Heart left ventricle (tissue), 16 donors: ENCODE results near the gene MED4. TPM values are rescaled to one million over a fixed set of nuclear protein-coding genes. Genes with fewer than 3 reads are reported as not detected.

ENCODE experiments used
- ATAC-seq, 4 donors: fragments of 200-7000 bp; cut with Tn5 transposase; one replicate each; pipeline ENCODE4 v1.9.1; 2020 to 2022; ENCODE audit warnings: moderate library complexity in 4 of 4, mild to moderate bottlenecking in 3 of 4, moderate number of reproducible peaks in 1 of 4
- DNase-seq, 5 donors: peaks; one replicate each; pipeline ENCODE4 v3.0.0-alpha.2; 2020
- H3K27ac ChIP-seq, 12 donors: fragments of 200-600 bp; sonication (generic) in 4 of 12; one replicate each; pipeline versions ENCODE4 v1.5.0 to v1.8.0; 2016 to 2022; ENCODE audit warnings: mild to moderate bottlenecking in 2 of 12
- H3K27me3 ChIP-seq, 9 donors: fragments of 200-600 bp; sonication (generic) in 2 of 9; one replicate each; pipeline versions ENCODE4 v1.5.1 to v1.8.0; 2016 to 2022; ENCODE audit warnings: mild to moderate bottlenecking in 3 of 9
- H3K36me3 ChIP-seq, 9 donors: fragments of 200-600 bp; sonication (generic) in 2 of 9; one replicate each; pipeline versions ENCODE4 v1.5.0 to v1.8.0; 2018 to 2022; ENCODE audit warnings: mild to moderate bottlenecking in 2 of 9
- H3K4me1 ChIP-seq, 12 donors: fragments of 200-600 bp; sonication (generic) in 4 of 12; one replicate each; pipeline versions ENCODE4 v1.5.0 to v1.8.0; 2016 to 2022; ENCODE audit warnings: mild to moderate bottlenecking in 3 of 12
- H3K4me3 ChIP-seq, 12 donors: fragments of 200-600 bp; sonication (generic) in 4 of 12; one replicate each; pipeline versions ENCODE4 v1.5.0 to v1.8.0; 2017 to 2022; ENCODE audit warnings: mild to moderate bottlenecking in 9 of 12, moderate library complexity in 4 of 12
- H3K9me3 ChIP-seq, 12 donors: fragments of 200-600 bp; sonication (generic) in 4 of 12; one replicate each; pipeline versions ENCODE4 v1.5.0 to v1.8.0; 2016 to 2022; ENCODE audit warnings: mild to moderate bottlenecking in 1 of 12
- CTCF ChIP-seq, 12 donors: fragments of 200-600 bp; sonication (generic) in 4 of 12; IDR thresholded peaks; one replicate each; pipeline versions ENCODE4 v1.5.0 to v1.8.0; 2018 to 2022; ENCODE audit warnings: antibody characterized with exemption in 12 of 12, mild to moderate bottlenecking in 5 of 12
- POLR2A ChIP-seq, 2 donors: fragments of 450-650 bp; IDR thresholded peaks; one replicate each; pipeline ENCODE4 v1.6.1; 2017; ENCODE audit warnings: antibody characterized with exemption in 2 of 2, mild to moderate bottlenecking in 2 of 2, moderate library complexity in 2 of 2
- WGBS, 4 donors: extraction: QIAGEN DNeasy Blood & Tissue Kit in 2 of 4; methylation state at CpG; one replicate each; pipeline versions ENCODE4 v1.1.5 to v1.1.7; 2013 to 2018; 5-methylcytosine and 5-hydroxymethylcytosine counted together
- intact Hi-C, 10 donors: fragments of 100-400 bp; cut with DNase I; formaldehyde crosslinking; loops; one replicate each; pipeline versions ENCODE4 v1.11.1 to v1.14.2; 2022
- polyA plus RNA-seq, 2 donors: library from polyadenylated mRNA; stranded (reverse); fragments of 200-250 nt; gene quantifications; one replicate each; pipeline ENCODE4 v1.2.3, GENCODE V29; 2013
- total RNA-seq, 9 donors: library from RNA; depleted of rRNA in 2 of 9; stranded (reverse); fragments of >200 nt in 2 of 9; fragmentation: NEBNext Ultra II Directional in 3 of 9; extraction: Animal tissue kit (Norgen Biotek cat#: 25700) in 3 of 9; gene quantifications; one replicate each; pipeline versions ENCODE4 v1.1.0 to v1.2.4, GENCODE V29; 2016 to 2023
- donor health status: ischemic (EF 13 %, LVEDD 7.1; RV severe dilation, severe dysfunction).
- donor health status: healthy with polysubstance abuse.
- donor health status: DM: no; HTN: yes; CAD: no.
- donor health status: DM: no; HTN: no; CAD: no.
- donor health status: ischemic (EF 25% LVEDD 6.9; RV normal size, moderate dysfunction).
- donor health status: ischemic (EF 25% LVEDD 5.7; RV mildly dilated, moderate dysfunction).
- donor health status: healthy.
- donor health status: DM: yes; HTN: yes; CAD: no.
- donor health status: ischemic (EF 35%, LVEDD 5.7; RV mildly dilated, moderate dysfunction).
- donor health status: nonischemic (EF 11% LVEDD 7.7; RV severe dilation, severe dysfunction).
- donor health status: DM: yes; HTN: yes; CAD: no.
- donor health status: PGD.
- donor health status: ischemic (EF 29% LVEDD 5.4; RV normal size, mild dysfunction).
- donor health status: nonischemic (EF 23%, LVEDD 6.1; RV moderate dilation, normal function).

MED4 gene
- total and polyA plus RNA-seq, 11 donors, result 24.9 to 50.6 (median 48.9) TPM

- H3K4me3 ChIP-seq, result no peak overlapping the region
- no peaks in the 10 kb centered on the region for H3K27me3 ChIP-seq
- no peak for DNase-seq
- no peak for TF ChIP-seq CTCF (IDR thresholded peaks at IDR 0.05)
- no peak for TF ChIP-seq POLR2A (IDR thresholded peaks at IDR 0.05)
- ATAC-seq, result no peak
- peaks cover 0 to 25% (median 11%) of the 10 kb centered on the region in 12 donors for H3K4me1 ChIP-seq
- no peaks in the 10 kb centered on the region for H3K36me3 ChIP-seq
- intact Hi-C loops, result no loop called here
- H3K27ac ChIP-seq, result no peak overlapping the region
- 80 to 94% (median 92%) methylated on average over 5 of the region's 5 CpGs for WGBS, 4 donors
- no peaks in the 10 kb centered on the region for H3K9me3 ChIP-seq
Measured at GRCh38 chr13:48118030-48118429, 23.1 kb upstream of the MED4 start.

GRCh38 chr13:48116808-48117207 is 21.9 kb upstream of the MED4 start:
- WGBS, 4 donors, result 59 to 63% (median 61%) methylated on average over 3 of the region's 3 CpGs
- Histone ChIP-seq H3K36me3 (no peaks in the 10 kb centered on the region), H3K4me3 (no peak overlapping the region), H3K9me3 (no peaks in the 10 kb centered on the region), H3K27me3 (no peaks in the 10 kb centered on the region), H3K27ac (no peak overlapping the region), H3K4me1 (peaks cover 0 to 30% (median 10%) of the 10 kb centered on the region in 12 donors)
- DNase-seq (no peak), ATAC-seq (no peak)
- TF ChIP-seq POLR2A (IDR thresholded peaks at IDR 0.05) (no peak), CTCF (IDR thresholded peaks at IDR 0.05) (no peak)
- intact Hi-C loops, result no loop called here

- Histone ChIP-seq H3K27ac (peak overlapping the region in 8 of 12 donors; percentile 4 to 81 (median 18)), H3K27me3 (no peaks in the 10 kb centered on the region), H3K4me3 (no peak overlapping the region), H3K9me3 (no peaks in the 10 kb centered on the region), H3K4me1 (peaks cover 0 to 53% (median 27%) of the 10 kb centered on the region in 12 donors), H3K36me3 (no peaks in the 10 kb centered on the region)
- WGBS, 4 donors, result 91 to 99% (median 93%) methylated on average over 1 of the region's 1 CpG
- no peak for TF ChIP-seq CTCF (IDR thresholded peaks at IDR 0.05)
- no peak for TF ChIP-seq POLR2A (IDR thresholded peaks at IDR 0.05)
- DNase-seq, result no peak
- no peak for ATAC-seq
- intact Hi-C loops, result no loop called here
Measured at GRCh38 chr13:48113756-48114130, 18.8 kb upstream of the MED4 start.

GRCh38 chr13:48112896-48113755 is 18.2 kb upstream of the MED4 start:
- no peak for TF ChIP-seq CTCF (IDR thresholded peaks at IDR 0.05)
- no peak for TF ChIP-seq POLR2A (IDR thresholded peaks at IDR 0.05)
- intact Hi-C loops, result no loop called here
- DNase-seq (no peak), ATAC-seq (no peak)
- Histone ChIP-seq H3K4me3 (no peak overlapping the region), H3K36me3 (no peaks in the 10 kb centered on the region), H3K9me3 (no peaks in the 10 kb centered on the region), H3K4me1 (peaks cover 0 to 55% (median 27%) of the 10 kb centered on the region in 12 donors), H3K27me3 (no peaks in the 10 kb centered on the region), H3K27ac (peak overlapping the region in 8 of 12 donors; percentile 11 to 82 (median 24))
- WGBS, 4 donors, result 74 to 76% (median 74%) methylated on average over 5 of the region's 5 CpGs
